Choroid plexus epithelial cell (primary cell): Measurements from ENCODE around the gene TNFRSF18.

Experiments
- DNase-seq: peaks from one replicate; pipeline ENCODE4 v3.0.0-alpha.2; 2010; ENCODE audit warnings: low read depth
- H3K4me3 ChIP-seq: 2 replicates; pipeline ENCODE4 v1.5.1; 2011; ENCODE audit warnings: low read depth, mild to moderate bottlenecking, control low read depth, low read length, moderate library complexity
- CTCF ChIP-seq: conservative IDR thresholded peaks from 2 replicates; pipeline ENCODE4 v1.5.1; 2011; ENCODE audit warnings: low read depth, mild to moderate bottlenecking, control low read depth, inconsistent platforms, low read length, moderate library complexity

TNFRSF18 gene

DNA sequence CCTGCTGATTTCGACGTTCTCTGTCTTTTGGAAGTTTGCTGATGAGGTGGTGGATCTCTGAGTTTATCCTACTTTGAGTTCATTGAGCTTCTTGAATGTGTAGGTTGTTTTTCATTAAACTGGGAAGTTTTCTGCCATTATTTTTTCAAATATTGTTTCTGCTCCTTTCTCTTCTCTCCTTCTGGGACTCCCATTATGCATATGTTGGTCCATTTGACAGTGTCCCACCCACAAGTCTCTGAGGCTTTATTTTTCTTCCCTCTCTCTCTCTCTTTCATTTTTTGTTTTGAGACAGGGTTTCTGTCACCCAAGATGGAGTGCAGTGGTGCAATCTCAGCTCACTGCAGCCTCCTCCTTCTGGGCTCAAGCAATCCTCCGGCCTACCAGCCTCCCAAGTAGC is 11.7 kb downstream of the TNFRSF18 start:
- TF ChIP-seq CTCF: no peak
- DNase-seq: peak; percentile 12
- no peak overlapping the region for H3K4me3 ChIP-seq

- no peak overlapping the region for H3K4me3 ChIP-seq
- DNase-seq: no peak
- TF ChIP-seq CTCF: no peak
These were observed 14.7 kb downstream of the TNFRSF18 start for GRCh38 chr1:1191734-1192133.

DNA sequence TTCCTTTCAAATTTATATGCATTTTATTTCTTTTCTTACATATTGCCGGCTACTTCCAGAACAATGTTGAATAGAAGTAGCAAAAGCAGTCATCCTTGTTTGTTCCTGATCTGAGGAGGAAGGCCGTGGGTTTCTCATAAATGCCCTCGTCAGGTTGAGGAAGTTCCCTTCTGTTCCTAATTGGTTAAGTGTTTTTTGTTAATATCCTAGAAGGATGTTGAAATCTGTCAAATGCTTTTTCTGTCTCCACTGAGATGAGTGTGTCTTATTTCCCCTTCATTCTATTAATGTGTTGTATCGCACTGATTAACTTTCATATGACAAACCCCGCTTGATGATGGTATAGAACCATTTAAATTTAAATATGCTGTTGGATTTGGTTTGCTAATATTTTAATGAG is 17.3 kb downstream of the TNFRSF18 start:
- TF ChIP-seq CTCF: no peak
- DNase-seq: no peak
- no peak overlapping the region for H3K4me3 ChIP-seq

DNA sequence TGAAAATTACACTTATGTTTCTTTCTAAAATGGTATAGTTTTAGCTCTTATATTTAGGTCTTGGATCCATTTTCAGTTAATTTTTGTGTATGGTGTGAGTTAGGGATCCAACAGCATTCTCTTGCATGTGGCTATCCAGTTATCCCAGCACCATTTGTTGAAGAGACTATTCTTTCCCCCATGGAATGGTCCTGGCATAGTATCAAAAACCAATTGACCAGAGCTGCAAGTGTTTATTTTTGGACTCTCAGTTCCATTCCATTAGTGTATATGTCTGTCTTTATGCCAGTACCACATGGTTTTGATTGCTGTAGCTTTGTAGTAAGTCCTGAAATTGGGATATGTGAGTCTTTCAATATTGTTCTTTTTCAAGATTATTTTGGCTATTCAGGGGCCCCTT is 18.5 kb downstream of the TNFRSF18 start:
- DNase-seq: peak; percentile 18
- TF ChIP-seq CTCF: no peak

DNA sequence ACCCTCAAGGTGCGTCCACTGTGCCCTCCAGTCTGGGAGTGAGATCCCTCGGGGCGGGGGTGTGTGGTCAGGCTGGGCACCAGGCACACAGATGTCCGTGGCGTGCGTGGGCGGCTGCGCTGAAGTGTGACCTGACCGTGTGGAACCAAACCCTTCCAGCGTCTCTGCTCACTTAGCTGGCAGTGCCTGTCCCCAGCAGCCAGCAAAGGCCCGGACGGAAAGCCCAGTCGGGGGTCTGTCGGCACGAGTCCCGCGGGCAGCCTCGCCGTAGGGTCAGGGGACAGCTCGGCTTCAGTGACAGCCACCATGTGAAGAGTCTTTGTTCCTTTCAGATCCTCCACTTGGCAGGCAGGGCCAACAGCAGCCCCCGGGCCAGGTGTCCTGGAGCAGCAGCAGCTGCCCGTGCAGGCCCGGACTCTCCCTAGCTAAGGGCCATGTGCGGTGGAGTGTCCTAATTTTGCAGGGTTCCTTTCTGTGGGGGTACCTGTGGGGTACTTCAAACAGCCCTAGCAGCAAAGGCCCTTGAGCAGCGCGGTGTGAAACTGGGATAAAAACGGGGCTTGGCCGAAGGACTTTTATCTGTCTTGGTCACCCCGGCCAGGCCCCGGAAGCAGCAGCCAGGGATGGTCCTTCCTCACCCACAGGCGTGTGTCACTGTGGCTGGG is 21.2 kb downstream of the TNFRSF18 start:
- DNase-seq: no peak
- H3K4me3 ChIP-seq: no peak overlapping the region
- no peak for TF ChIP-seq CTCF

More for the DNA sequence above, 18.5 kb downstream of the TNFRSF18 start:
- H3K4me3 ChIP-seq: no peak overlapping the region

GRCh38 chr1:1183833-1184775 is 22.3 kb downstream of the TNFRSF18 start:
- DNase-seq: no peak
- TF ChIP-seq CTCF: no peak
- H3K4me3 ChIP-seq: no peak overlapping the region
